UCSD-AML1 (cell line): Measurements from ENCODE around the gene ZNF672.
"Not testable (repeated sequence)": the region's sequence is repeated elsewhere in the genome, so short reads cannot be mapped to it uniquely, and the experiment has no call there.

ENCODE experiments used
- DNase-seq: peaks from one replicate; lab custom pipeline; 2025; ENCODE audit not compliant: unreplicated experiment; lab: John Stamatoyannopoulos, UW

The ZNF672 gene

GRCh38 chr1:248884632-248885295, 46.7 kb downstream of the ZNF672 start:
- no peak for DNase-seq

DNA sequence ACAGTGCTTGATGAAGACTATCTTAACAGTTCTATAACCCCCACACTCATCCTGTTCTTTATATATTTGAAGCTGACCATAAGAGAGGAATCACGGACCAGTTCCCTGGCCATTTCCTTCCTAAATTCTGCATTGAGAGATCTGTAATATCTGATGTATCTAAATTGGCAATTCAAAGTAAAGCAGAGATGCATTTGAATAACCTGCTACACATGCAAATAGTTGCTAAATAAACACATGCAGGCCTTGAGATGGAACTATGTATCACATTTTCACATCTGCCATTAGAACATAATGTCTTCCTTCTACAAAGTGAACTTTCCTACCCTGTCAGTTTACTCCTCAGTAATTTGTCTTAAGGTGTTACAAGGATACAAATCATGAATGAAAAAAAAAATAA, 47.6 kb downstream of the ZNF672 start:
- no peak for DNase-seq

DNA sequence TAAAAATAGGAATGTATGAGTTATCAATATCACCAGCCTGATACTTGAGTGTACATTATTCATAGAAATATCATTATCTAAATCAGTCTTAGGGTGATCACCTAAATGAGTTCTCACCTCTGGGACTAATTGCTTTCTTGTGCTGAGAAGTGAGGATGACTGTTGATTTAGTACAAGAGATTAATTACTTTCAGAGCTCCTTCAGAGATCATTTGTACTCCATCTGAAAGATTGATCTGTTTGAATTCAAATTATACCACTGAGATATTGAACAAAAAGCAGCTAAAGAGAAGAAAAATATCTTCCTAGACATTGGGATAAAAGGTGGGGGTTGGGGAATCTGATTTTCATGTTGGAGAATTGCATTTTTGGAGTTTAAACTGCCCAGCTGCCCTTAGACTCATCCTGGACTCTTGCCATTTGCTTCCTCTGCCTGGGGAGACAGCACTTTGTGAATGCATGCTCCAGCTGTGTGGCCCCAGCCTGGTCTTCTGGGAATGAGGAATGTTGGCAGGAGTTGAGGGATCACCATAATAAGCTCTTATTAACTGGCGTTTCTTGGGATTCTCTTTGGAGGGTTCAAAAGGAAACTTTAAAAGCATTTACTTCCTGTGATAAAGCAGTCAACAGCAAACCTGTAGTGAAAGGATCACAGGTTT, 48.3 kb downstream of the ZNF672 start:
- DNase-seq: no peak

DNA sequence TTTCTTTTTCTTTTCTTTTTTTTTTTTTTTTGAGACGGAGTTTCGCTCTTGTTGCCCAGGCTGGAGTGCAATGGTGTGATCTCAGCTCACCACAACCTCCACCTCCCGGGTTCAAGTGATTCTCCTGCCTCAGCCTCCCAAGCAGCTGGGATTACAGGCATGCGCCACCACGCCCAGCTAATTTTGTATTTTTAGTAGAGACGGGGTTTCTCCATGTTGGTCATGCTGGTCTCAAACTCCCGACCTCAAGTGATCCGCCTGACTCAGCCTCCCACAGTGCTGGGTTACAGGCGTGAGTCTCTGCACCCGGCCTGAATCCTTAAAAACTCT, 51.9 kb downstream of the ZNF672 start:
- not testable (repeated sequence) for DNase-seq

DNA sequence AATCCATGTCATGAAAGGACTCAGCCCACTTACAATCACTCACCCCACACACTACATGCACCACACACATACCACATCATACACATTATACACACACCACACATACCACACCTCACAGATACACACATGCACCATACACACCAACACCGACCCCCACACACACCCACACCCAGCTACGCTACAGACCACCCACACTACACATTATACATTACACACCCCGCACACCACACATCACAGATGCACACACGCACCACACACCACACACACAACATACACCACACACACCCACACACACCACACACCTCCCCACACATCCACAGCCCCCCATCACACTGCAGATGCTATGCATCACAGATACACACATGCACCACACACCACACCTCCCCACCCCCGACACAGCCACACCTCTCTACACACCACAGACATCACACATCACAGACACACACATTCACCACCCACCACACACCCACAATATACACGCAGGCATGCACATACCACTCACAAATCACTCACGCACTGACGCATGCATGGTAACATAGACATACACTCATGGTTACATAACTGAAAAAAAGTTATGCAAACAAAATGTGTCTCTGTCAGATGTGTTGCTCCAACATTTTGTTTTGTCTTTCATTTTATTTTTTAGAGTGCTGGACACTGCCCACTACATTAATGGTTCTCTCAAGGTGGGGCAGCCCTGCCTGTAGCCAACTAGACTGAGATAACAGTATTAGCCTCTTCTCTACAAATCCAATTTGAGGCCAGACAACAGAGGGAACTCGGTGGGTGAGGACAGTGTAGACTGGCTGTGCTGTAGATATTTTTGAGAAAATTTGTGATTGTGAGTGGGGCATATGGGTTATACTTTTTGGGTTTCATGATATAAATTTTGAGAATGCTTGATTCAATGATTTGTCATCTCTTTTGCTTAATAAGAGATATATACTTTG, 52.8 kb downstream of the ZNF672 start:
- no peak for DNase-seq

GRCh38 chr1:248891758-248892157, 53.7 kb downstream of the ZNF672 start:
- no peak for DNase-seq

GRCh38 chr1:248892590-248892989, 54.6 kb downstream of the ZNF672 start:
- DNase-seq: no peak

- no peak for DNase-seq
Observed at GRCh38 chr1:248894837-248895236, 56.8 kb downstream of the ZNF672 start.

GRCh38 chr1:248897412-248898337, 59.7 kb downstream of the ZNF672 start:
- DNase-seq: no peak
